DMS53 (cell line): ENCODE results near the gene NTN5.
"Not testable (repeated sequence)": the region's sequence is repeated elsewhere in the genome, so short reads cannot be mapped to it uniquely, and the experiment has no call there.

Source experiments
- DNase-seq: peaks from one replicate; lab custom pipeline; 2025; lab: John Stamatoyannopoulos, UW

NTN5 gene

GRCh38 chr19:48644355-48644754 lies 28.5 kb downstream of the NTN5 start:
- DNase-seq = no peak

- no peak for DNase-seq
Observed at GRCh38 chr19:48642862-48643261, 30.0 kb downstream of the NTN5 start.

- no peak for DNase-seq
Observed at GRCh38 chr19:48641850-48642249, 31.0 kb downstream of the NTN5 start.

GRCh38 chr19:48639483-48640375 lies 33.1 kb downstream of the NTN5 start:
- no peak for DNase-seq

GRCh38 chr19:48638831-48639381 lies 33.9 kb downstream of the NTN5 start:
- DNase-seq = peak; percentile 33

- DNase-seq = peak; percentile 97
Observed at GRCh38 chr19:48637948-48638830, 34.6 kb downstream of the NTN5 start.

- peak; percentile 99 for DNase-seq
Observed at GRCh38 chr19:48637449-48637947, 35.3 kb downstream of the NTN5 start.

- DNase-seq = peak; percentile 87
Observed at GRCh38 chr19:48636859-48637448, 35.9 kb downstream of the NTN5 start, which contains the start of gene DBP. DBP (minus strand) TSS chr19:48637379; CDS start chr19:48636994, 385 bp downstream.

GRCh38 chr19:48635966-48636858 lies 36.6 kb downstream of the NTN5 start:
- DNase-seq = peak; percentile 64

GRCh38 chr19:48635263-48635965 lies 37.4 kb downstream of the NTN5 start:
- peak; percentile 87 for DNase-seq

- peak; percentile 99 for DNase-seq
Observed at GRCh38 chr19:48634424-48635262, 38.2 kb downstream of the NTN5 start.

GRCh38 chr19:48634036-48634342 lies 38.8 kb downstream of the NTN5 start:
- DNase-seq = no peak

- DNase-seq = no peak
Observed at GRCh38 chr19:48633148-48634035, 39.4 kb downstream of the NTN5 start.

- DNase-seq = no peak
Observed at GRCh38 chr19:48632692-48633147, 40.1 kb downstream of the NTN5 start.

- DNase-seq = not testable (repeated sequence)
Observed at GRCh38 chr19:48632286-48632685, 40.5 kb downstream of the NTN5 start.

- DNase-seq = peak; percentile 84
Observed at GRCh38 chr19:48631225-48631624, 41.6 kb downstream of the NTN5 start.

GRCh38 chr19:48630296-48631063 lies 42.3 kb downstream of the NTN5 start:
- peak; percentile 91 for DNase-seq
